Activated T-cell treated with anti-CD3 and anti-CD28 coated beads, Interleukin-2, amount 50 U/mL, for 4 hours (primary cell): ENCODE data around the gene SNIP1. TPM values are rescaled to one million over a fixed set of nuclear protein-coding genes. Genes with fewer than 3 reads are reported as not detected.
"Not testable (repeated sequence)": the region's sequence is repeated elsewhere in the genome, so short reads cannot be mapped to it uniquely, and the experiment has no call there.

Source experiments
- ATAC-seq, 2 donors: fragments of 200-7000 bp; cut with Tn5 transposase; one replicate each; pipeline ENCODE4 v1.10.0; 2021
- DNase-seq: peaks from one replicate; pipeline ENCODE4 v3.0.0-alpha.2; 2020
- H3K27me3 Mint-ChIP-seq: one replicate; pipeline ENCODE4 v1.8.0; 2021; ENCODE audit warnings: low read depth, mixed read lengths
- H3K36me3 Mint-ChIP-seq: one replicate; pipeline ENCODE4 v1.8.0; 2022; ENCODE audit warnings: mixed read lengths; ENCODE audit not compliant: insufficient read depth
- H3K4me1 Mint-ChIP-seq: one replicate; pipeline ENCODE4 v1.8.0; 2021; ENCODE audit warnings: low read depth, mixed read lengths
- H3K4me3 Mint-ChIP-seq: one replicate; pipeline ENCODE4 v1.8.0; 2021; ENCODE audit warnings: mild to moderate bottlenecking, moderate library complexity, mixed read lengths
- H3K9me3 Mint-ChIP-seq: one replicate; pipeline ENCODE4 v1.8.0; 2021; ENCODE audit warnings: mixed read lengths
- total RNA-seq, 3 donors: library from RNA; stranded (reverse); gene quantifications; one replicate each; pipeline ENCODE4 v1.2.1, GENCODE V29; 2021

SNIP1 gene, protein sequence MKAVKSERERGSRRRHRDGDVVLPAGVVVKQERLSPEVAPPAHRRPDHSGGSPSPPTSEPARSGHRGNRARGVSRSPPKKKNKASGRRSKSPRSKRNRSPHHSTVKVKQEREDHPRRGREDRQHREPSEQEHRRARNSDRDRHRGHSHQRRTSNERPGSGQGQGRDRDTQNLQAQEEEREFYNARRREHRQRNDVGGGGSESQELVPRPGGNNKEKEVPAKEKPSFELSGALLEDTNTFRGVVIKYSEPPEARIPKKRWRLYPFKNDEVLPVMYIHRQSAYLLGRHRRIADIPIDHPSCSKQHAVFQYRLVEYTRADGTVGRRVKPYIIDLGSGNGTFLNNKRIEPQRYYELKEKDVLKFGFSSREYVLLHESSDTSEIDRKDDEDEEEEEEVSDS
- total RNA-seq, result 10 to 100 TPM; 29.3 to 35.0 (median 30.4) TPM

DNA sequence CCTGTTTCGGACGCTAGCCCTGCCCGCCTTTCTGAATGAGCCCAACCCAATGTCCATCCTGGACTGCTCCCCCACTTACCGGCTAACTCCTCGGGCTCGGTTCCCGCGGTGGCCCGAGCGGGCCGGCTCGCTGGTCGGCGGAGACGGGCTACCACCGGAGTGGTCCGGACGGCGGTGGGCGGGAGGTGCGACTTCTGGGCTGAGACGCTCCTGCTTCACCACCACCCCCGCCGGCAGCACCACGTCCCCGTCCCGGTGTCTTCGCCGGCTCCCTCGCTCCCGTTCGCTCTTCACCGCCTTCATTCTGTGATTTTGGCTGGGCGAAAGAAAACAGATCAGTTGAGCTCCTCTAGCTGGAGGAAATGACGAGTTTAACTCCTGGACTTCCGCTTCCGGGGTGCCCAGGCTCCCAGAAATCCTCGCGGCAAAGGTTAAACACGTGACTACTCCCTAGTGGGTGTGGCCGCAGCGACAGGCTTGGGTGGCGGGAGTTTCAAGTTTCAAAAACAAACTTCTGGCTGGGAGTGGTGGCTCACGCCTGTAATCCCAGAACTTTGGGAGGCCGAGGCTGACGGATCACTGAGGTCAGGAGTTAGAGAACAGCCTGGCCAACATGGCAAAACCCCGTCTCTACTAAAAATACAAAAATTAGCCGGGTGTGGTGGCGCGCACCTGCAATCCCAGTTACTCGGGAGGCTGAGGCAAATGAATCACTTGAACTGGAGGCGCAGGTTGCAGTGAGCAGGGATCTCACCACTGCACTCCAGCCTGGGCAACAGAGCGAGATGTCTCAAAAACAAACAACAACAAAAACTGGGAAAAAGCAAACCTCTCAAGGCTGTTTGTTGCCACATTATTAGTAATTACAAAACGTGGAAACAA is at the start of gene SNIP1:
Gene SNIP1 (minus strand): TSS at position 367 of the 882 bp plus-strand sequence. CDS start 64 bp downstream, at position 303.
- peak; percentile 96 for ATAC-seq
- Mint-ChIP-seq H3K27me3 (peaks cover 3% of the 10 kb centered on the region), H3K36me3 (peaks cover 22% of the 10 kb centered on the region), H3K9me3 (no peaks in the 10 kb centered on the region), H3K4me3 (peak within 1 kb of the TSS; percentile 96), H3K4me1 (peaks cover 38% of the 10 kb centered on the region)
- peak; percentile 85 for DNase-seq

DNA sequence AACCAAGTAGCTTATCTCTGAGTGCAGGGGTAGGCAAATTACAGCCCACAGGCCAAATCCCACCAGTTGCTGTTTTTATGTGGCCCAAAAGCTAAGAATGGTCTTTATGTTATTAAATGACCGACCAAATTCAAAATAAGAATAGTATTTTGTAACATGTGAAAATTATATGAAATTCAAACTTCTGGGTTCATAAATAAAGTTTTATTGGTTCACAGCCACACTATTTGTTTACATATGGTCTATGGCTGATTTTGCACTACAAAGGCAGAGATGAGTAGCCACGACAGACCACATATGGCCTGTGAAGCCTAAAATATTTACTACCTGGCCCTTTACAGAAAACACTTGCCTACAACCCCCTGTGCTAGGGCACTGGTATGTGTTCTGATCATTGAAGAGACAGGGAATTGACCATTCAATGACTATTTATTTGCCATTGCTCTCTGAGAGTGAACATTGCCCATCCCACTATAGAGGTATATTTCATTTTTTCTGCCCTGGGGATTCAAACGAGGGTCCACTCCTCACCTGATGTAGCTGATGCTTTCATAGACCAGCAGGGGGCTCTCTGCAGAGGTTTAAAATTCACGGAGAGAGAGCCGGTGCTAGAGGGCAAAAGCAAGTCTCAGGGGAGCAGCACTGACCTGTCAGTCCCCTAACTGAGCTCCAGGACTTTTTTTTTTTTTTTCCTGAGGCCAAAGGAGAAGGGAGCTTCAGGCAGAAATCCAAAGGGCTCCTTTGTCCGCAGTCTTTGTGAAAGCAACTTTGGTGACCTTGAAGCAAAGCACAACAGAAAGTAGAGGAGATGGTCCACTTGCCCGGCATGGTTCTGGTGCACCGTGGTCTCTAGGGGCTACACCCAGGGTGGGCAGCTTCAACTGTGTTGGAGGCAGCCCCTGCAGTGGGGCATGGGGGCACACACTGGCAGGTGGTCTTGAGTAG is 48.9 kb upstream of the SNIP1 start:
- Mint-ChIP-seq H3K4me3 (no peak overlapping the region), H3K9me3 (no peaks in the 10 kb centered on the region), H3K4me1 (peaks cover 2% of the 10 kb centered on the region), H3K36me3 (no peaks in the 10 kb centered on the region), H3K27me3 (peaks cover 3% of the 10 kb centered on the region)
- peak; percentile 22 for DNase-seq
- ATAC-seq, result peak; percentile 69 to 84

DNA sequence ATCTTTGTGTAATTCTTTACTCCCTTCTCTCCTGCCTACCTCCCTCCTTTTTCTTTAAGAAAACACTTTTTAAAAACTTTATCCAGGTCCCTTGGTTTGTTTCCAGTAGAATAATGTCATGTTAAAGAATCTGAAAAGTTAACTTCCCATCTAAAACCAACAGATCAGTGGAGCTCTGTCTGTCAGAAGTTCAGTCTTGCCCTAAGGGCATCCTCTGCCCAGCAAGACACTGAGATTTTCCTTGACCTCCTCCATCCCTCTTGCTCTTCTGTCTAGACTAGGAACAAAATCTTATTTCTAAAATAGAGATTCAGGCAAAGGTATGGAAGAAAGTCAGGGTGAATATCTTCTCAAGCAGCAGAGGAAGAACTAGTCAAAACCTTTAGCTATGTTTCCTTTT is 47.3 kb upstream of the SNIP1 start:
- no peak for DNase-seq
- Mint-ChIP-seq H3K4me3 (no peak overlapping the region), H3K9me3 (no peaks in the 10 kb centered on the region), H3K4me1 (peaks cover 2% of the 10 kb centered on the region), H3K27me3 (peaks cover 3% of the 10 kb centered on the region), H3K36me3 (no peaks in the 10 kb centered on the region)
- no peak for ATAC-seq

DNA sequence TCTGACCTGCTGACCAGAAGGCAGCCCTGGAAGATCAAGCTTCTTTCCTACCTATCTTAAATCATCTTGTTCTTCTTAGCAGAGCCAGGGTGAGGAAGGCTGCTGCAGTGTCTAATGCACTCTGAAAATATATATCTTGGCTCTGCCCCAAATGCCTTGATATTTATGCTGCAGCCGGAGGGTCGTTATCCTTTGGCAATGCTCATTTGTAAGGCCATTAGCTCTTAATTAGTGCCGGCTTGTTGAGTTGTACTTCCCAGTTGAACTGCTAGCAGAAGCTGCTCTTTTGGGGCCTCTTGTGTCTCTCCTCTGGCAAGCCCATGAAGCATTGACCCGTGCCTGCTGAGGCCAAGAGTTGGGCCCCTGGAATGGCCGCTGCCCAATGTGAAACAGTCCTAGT is 45.8 kb upstream of the SNIP1 start:
- H3K4me1 Mint-ChIP-seq, result peaks cover 11% of the 10 kb centered on the region
- DNase-seq (no peak), ATAC-seq (no peak)
- no peaks in the 10 kb centered on the region for H3K36me3 Mint-ChIP-seq
- peaks cover 3% of the 10 kb centered on the region for H3K27me3 Mint-ChIP-seq
- H3K4me3 Mint-ChIP-seq, result no peak overlapping the region
- no peaks in the 10 kb centered on the region for H3K9me3 Mint-ChIP-seq

DNA sequence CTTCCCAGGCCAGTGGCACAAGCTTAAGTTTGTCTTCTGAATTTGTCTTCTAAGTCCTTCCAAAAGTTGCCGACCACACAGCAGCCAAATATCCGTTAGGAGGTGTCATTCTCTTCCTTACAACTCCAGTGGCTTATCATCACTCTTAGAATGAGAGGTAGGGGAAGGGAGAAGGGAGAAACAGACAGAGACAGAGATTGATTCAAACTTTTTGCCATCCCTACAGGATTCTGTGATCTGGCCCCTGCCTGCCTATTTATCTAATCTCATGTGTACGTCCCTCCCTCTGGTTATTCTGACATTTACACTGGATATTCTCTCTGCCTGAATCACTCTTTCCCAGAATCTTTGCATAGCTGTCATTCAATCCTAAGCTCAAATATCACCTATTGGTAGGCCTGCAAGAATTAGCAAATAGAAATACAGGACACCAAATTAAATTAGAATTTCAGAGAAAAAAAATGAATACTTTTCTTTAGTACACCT is 42.1 kb upstream of the SNIP1 start:
- Mint-ChIP-seq H3K4me3 (peak overlapping the region; percentile 100), H3K4me1 (peaks cover 26% of the 10 kb centered on the region), H3K27me3 (no peaks in the 10 kb centered on the region), H3K36me3 (peaks cover 13% of the 10 kb centered on the region), H3K9me3 (no peaks in the 10 kb centered on the region)
- ATAC-seq (peak in 1 of 2 donors; percentile 0), DNase-seq (no peak)

DNA sequence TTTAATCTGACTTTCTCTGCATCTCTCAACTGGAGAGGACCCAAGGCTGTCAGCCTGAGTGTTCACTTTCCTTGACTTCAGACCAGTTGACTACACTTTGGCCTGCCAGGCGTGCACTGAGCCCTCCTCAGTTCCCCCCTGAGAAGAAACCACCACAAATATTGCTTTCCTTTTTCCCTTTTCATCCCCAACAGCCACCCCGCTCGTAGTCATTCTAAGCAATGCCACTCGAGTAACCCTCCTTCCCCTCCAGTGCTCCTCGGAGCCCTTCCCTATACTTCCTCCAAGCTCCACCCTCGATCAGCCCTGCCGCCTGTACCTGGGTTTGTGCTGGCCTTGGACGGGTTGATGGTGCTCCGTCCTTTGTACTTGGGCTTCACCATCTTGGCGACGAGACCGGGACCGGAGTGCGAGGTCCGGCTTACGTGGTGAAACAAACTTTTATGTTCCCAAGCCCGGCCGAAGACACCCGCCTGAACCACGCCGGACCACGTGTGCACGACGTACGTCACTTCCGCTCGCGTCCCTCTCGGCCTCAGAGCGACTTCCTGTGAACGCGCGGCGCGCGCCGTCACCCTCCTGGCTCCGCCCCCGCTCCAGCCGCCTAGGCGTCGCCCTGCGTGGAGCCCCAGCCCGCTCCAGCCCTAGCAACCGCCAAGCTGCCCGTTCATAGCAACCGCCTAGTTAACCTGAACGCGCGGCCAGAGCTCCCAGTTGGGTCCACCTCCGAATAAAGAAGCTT is 41.5 kb upstream of the SNIP1 start, which contains the start of gene GNL2:
Gene GNL2 (minus strand): TSS at position 498 of the 742 bp plus-strand sequence. CDS start 115 bp downstream, at position 383.
- no peaks in the 10 kb centered on the region for H3K9me3 Mint-ChIP-seq
- DNase-seq, result peak; percentile 95
- peaks cover 18% of the 10 kb centered on the region for H3K36me3 Mint-ChIP-seq
- peaks cover 26% of the 10 kb centered on the region for H3K4me1 Mint-ChIP-seq
- H3K4me3 Mint-ChIP-seq, result peak within 1 kb of the TSS; percentile 100
- no peaks in the 10 kb centered on the region for H3K27me3 Mint-ChIP-seq
- ATAC-seq, result peak; percentile 99

DNA sequence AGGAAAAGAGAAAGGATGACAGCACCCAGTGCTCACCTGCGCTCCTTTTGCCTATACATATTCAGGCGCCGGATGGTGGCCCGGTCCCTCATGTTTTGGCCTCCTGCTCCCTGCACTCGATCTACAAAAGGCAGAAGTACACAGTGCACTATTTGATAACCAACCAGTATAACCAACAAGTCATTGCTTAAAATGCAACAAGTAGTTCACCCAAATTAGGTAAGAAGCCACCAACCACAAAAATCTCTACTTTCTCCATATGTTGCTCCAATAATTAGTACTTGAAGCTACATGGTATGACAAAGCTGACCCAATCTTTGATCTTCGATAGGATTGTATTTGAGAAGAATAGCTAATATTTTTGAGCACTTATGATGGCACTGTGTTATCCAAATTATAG is 39.6 kb upstream of the SNIP1 start:
- no peak for ATAC-seq
- peak overlapping the region; percentile 100 for H3K4me3 Mint-ChIP-seq
- no peak for DNase-seq
- peaks cover 29% of the 10 kb centered on the region for H3K4me1 Mint-ChIP-seq
- H3K9me3 Mint-ChIP-seq, result no peaks in the 10 kb centered on the region
- H3K36me3 Mint-ChIP-seq, result peaks cover 32% of the 10 kb centered on the region
- no peaks in the 10 kb centered on the region for H3K27me3 Mint-ChIP-seq

DNA sequence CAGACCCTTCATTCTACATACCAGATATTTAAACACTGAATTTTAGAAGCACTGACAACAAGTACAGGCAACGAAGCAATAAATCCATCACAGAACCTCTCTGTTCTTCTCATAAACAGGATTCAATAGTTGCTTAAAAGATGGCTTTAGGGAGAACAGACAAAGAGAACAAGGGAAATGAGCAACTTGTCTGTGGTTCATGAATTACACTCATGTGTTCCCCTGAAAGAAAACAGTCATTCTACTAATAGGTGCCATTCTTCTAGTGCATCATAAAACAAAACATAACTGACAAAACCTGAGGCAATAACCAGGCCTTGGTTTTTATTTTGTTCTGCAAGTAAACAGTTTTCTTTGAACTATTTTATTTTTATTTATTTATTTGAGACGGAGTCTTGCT is 34.8 kb upstream of the SNIP1 start:
- no peak overlapping the region for H3K4me3 Mint-ChIP-seq
- H3K9me3 Mint-ChIP-seq, result no peaks in the 10 kb centered on the region
- DNase-seq, result no peak
- peak; percentile 23 to 32 for ATAC-seq
- H3K27me3 Mint-ChIP-seq, result no peaks in the 10 kb centered on the region
- peaks cover 24% of the 10 kb centered on the region for H3K4me1 Mint-ChIP-seq
- peaks cover 58% of the 10 kb centered on the region for H3K36me3 Mint-ChIP-seq

DNA sequence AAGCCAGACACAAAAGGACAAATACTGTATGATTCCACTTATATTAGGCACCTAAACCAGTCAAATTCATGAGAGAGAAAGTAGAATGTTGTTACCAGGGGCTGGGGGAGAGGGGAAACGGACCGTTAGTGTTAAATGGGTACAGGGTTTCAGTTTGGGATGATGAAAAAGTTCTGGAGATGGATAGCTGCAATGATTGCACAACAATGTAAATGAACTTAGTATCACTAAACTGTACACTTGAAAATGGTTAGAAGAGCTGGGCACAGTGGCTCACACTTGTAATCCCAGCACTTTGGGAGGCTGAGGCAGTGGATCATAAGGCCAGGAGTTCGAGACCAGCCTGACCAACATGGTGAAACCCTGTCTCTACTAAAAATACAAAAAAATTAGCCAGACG is 30.5 kb upstream of the SNIP1 start:
- Mint-ChIP-seq H3K4me1 (peaks cover 14% of the 10 kb centered on the region), H3K36me3 (peaks cover 53% of the 10 kb centered on the region)
- not testable (repeated sequence) for H3K27me3 Mint-ChIP-seq, H3K9me3 Mint-ChIP-seq, DNase-seq, ATAC-seq, H3K4me3 Mint-ChIP-seq

DNA sequence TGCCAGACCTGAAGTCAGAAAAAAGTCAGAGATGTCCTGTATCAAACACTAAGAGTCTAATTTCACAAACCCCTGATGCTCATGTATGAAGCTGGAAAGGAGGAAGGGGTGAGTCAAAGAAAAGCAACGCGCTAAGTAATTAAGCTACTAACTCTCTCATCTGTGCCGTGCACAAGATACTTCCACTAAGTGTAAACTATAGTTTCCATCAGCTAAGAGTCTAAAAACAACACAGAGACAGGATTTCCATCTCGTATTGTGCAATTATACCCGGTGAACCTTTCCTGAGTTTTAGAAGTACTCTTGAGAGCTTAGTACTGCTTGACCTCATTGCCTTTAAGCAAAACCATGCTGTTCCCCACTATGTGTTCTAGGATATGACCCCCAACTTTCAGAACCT is 21.6 kb upstream of the SNIP1 start:
- Mint-ChIP-seq H3K9me3 (no peaks in the 10 kb centered on the region), H3K27me3 (no peaks in the 10 kb centered on the region), H3K4me3 (no peak overlapping the region), H3K4me1 (peaks cover 38% of the 10 kb centered on the region), H3K36me3 (peaks cover 69% of the 10 kb centered on the region)
- no peak for DNase-seq
- no peak for ATAC-seq

DNA sequence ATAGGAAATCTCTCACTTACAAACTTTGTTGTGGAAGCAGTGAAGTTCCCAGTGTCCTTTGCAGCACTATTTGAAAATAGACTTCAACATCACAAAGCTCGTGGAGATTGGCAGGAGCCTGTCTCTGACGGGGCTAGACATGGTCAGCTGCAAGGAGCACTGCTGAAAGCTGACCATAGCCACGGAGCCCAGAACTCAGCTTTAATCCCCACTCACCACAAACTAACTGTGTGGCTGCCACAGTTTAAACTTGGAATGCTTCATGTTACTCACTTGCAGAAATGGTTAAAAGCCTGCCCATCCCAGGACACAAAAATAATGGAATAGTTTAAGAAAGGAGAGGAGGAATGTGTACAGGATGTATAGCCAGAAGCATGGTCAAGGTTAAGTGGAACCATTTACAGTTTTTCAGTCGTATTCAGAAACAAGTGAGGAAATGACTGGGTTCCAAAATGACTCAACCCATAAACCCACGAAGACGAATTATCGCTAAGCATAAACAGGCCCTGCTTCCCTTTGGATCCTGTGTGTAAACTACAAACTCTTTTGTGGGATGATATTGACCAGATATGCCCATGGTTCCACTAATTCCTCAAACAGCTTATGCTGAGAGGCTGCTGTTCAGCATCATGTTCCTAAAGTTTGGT is 20.9 kb upstream of the SNIP1 start:
- no peak for DNase-seq
- Mint-ChIP-seq H3K9me3 (no peaks in the 10 kb centered on the region), H3K4me3 (no peak overlapping the region), H3K4me1 (peaks cover 39% of the 10 kb centered on the region), H3K27me3 (no peaks in the 10 kb centered on the region), H3K36me3 (peaks cover 62% of the 10 kb centered on the region)
- ATAC-seq, result peak; percentile 42 to 45

DNA sequence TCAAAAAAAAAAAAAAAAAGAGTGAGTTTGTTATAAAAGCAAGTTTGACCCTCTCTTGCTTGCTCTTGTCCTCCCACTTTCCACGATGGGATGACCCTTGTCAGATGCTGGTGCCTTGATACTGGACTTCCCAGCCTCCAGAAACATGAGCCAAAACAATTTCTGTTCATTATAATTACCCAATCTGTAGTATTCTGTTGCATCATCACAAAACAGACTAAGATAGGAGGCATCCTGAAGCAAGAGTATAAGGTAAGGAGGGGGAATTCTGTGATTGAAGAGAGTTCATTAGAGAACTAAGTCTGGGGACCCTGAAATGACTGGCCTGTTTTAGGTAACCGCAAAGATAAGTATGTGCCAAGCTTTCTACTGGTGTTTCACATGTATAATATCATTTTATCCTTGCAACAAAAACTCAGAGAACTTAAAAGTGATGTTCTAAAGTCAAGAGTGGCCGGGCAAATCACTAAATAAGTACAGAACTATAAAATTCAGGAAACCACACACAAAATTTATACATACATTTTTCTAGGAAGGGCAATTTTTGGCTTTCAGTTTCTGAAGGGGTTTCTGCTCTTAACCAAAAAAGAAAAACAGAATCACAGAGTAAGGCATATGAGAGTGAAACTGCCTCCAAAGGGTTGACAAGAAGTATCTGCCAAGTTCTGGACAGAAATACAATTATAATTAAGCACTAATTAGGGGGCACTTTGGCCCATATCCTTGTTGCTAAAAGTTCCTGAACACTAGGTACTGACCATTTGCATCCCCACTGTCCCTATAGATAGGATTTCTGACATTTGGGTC is 16.6 kb upstream of the SNIP1 start:
- DNase-seq (no peak), ATAC-seq (peak in 1 of 2 donors; percentile 18)
- H3K27me3 Mint-ChIP-seq, result no peaks in the 10 kb centered on the region
- peaks cover 75% of the 10 kb centered on the region for H3K36me3 Mint-ChIP-seq
- H3K4me1 Mint-ChIP-seq, result peaks cover 20% of the 10 kb centered on the region
- H3K4me3 Mint-ChIP-seq, result no peak overlapping the region
- H3K9me3 Mint-ChIP-seq, result no peaks in the 10 kb centered on the region
